GM19240 (cell line): ENCODE data around the gene MAGEA6.
"Not testable (repeated sequence)": the region's sequence is repeated elsewhere in the genome, so short reads cannot be mapped to it uniquely, and the experiment has no call there.

Experiments
- DNase-seq: peaks from one replicate; pipeline ENCODE4 v3.0.0; 2011; ENCODE audit warnings: low spot score; ENCODE audit not compliant: insufficient read length

MAGEA6 gene, protein sequence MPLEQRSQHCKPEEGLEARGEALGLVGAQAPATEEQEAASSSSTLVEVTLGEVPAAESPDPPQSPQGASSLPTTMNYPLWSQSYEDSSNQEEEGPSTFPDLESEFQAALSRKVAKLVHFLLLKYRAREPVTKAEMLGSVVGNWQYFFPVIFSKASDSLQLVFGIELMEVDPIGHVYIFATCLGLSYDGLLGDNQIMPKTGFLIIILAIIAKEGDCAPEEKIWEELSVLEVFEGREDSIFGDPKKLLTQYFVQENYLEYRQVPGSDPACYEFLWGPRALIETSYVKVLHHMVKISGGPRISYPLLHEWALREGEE

DNA sequence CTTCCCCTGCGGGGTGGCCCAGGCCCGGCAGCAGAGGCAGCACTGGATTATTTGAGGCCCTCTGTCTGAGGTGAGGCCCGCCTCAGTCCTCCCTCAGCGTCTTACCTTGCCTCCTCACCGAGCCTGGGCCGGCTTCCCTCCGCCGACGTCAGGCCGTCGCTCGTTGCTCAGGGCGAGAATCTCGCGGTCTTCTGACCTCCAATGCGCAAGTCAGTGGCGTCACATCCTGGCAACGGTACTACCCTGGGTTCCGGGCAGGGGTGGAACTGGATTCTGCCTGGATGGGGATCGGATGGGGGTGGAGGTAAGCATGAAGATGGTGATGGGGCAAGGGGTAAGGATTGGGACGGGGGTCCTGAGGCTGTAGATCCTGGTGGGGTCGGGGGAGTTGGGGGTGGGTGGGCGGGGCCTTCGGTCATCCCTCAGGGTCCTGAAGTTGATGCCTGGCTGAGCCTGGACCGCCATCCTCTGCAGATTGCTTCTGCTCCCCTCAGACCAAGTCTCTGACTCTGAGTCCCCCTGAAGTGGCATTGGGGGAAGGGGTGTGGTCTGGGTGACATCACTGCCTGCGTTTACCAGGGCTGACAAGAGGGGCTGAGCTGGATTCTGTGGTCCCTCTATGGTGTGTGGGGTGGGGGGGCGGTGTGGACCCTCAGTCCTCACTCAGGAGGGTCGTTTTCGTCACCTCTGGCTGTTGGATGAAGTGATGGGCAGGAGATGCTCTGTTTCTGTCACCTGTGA lies at the start of gene MAGEA6:
Gene MAGEA6 (minus strand): TSS at position 141 of the 741 bp plus-strand sequence. CDS start 2,039 bp downstream, outside the sequence.
- not testable (repeated sequence) for DNase-seq

DNA sequence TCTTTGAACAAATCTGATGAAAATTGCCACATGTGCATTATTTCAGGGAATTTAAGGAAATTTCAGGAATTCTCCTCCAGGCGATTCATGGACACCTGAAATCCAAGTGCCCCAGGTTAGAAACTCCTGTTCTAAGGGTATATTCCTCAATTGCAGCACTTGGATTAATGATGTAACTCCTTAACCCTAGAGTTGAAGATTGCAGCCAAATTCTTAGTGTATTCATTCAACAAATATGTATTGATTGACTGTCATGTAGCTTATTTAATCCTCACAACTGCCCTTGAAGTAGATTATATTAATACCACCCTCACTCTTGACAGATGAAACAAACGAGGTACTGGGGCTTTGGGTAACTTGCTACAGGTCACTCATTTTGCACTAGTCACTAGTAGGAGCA lies 49.8 kb upstream of the MAGEA6 start:
- no peak for DNase-seq

DNA sequence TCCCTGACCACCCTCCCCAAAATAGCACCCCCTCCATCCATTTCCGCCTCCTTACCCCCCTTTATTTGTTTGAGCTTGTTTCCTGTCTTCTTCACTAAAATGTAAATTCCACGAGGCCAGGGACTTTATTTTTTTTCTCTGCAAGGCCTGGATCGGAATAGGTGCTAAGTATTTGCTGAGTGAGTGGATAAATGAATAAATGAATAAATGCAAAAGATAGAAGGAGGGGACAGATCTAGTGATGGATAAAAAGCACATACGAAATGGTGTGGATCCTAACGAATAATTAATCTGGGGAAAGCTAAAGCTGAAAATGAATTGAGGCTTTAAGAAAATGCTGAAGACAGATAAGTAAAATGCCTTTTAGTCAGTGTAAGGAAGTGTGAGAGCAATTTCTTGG lies 48.9 kb upstream of the MAGEA6 start:
- DNase-seq = no peak

DNA sequence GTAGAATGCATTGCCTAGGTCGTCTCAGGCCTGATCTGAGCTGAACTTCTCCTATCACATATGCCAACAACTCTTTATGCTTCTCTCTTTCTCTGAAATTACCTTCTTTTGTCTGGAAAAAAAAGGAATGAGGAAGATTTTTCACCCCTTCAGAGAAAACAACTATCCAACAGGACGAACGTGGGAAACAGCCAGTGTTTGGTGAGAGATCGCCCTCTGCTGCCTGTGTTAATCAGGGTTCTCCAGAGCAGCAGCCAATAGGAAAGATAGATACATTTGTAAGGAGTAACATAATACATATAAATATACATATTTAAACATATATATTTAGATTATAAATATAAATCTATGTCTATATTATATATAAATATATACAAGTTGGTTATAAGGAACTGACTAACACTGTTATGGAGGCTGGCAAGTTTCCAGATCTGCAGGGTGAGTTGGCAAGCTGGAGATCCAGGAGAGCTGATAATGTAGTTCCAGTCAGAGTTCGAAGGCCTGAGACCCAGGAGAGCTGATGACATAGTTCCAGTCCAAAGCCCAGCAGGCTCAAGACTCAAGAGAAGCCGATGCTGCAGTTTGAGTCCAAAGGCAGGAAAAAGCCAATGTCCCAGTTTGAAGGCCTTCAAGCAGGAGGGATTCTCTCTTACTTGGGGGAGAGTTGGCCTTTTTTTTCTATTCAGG lies 47.7 kb upstream of the MAGEA6 start:
- DNase-seq = no peak

DNA sequence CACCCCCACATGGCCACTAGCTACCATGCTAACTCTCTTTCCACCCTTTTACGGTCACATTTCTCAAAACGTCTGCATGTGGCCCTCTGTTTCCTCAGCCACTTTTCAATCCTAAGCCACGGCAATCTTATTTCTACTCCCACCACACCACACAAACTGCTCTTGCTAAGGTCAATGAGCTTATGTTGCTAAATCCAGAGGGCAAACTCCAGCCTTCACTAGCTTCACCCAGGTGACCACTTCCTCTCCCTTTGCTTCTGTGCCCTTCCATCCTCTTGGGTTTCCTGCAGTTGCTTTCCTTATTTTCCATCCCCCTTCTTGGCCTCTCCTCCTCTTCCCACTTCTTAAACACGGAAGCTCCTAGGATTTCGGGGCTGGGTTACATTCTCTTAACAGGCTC lies 44.6 kb upstream of the MAGEA6 start:
- no peak for DNase-seq

DNA sequence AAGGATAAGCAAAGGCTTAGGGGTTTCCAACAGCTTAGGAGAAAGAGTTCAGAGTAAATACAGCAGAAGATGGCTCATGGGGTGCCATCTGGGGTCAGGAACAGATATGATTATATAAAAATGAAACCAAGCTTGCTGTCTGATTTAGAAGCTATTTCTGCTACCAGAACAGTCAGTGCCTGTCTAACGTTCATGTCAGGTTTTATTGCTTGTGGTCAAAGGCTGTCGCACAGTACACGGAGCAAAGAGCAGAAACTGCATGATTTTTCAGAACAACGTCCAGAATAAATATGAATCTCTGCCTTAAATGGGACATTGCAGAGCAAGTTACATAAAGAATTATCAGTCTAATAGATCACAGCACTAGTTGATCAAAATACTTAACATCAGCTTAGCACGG lies 43.7 kb upstream of the MAGEA6 start:
- DNase-seq = no peak

DNA sequence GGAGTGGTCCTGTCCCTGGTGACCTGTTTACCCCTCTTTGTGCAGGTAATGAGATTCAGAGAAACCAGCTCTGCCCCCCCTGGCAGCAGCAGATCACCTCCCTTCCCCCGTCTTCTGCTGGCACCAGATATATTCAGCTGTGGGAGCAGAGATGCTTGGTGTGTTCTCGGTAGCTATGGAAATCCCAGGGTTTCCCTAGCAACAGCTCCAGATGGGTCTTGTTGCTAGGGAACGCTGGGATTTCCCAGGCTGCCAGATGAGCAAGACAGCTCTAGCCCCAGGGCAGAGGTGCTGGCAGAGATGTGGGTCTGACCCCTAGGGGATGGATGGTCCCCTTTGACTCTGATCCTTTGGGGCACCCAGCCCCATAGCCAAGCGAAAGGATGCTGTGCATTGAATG lies 40.9 kb upstream of the MAGEA6 start:
- no peak for DNase-seq

DNA sequence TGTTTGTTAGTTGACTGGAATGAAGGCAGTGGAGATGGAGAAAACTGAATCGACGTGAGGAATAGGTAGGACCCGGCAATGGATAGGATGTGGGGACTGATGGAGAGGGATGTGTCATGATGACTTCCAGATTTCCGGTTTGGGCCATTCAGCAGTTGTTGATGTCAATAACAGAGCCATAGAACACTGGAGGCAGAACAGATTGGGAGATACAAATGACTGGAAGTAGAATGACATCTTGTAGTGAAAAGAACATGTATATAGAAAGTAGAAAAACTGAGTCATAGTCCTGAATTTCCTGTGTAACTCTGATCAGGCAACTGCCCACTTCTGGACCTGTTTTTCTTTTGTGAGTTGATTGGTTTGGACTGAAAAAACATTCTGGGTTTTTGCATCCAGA lies 36.5 kb upstream of the MAGEA6 start:
- no peak for DNase-seq

DNA sequence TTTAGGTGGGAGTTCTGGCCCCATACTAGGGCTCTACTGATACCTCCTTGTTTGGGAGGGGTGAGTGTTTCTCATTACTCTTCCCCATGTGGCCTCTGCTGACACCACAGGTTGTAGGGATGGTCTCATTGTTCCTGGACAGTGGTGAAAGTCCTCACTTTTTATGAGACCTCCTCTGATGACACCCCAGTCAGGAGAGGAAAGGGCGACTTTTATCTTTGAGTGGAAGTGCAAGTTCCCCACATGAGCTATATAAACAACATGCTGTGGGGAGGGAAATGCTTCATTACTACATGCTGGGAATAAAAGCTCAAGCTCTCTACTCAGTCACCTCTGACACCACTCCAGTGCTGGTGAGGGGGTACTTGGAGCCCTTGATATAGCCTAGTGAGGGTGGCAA lies 29.5 kb upstream of the MAGEA6 start:
- DNase-seq = no peak

DNA sequence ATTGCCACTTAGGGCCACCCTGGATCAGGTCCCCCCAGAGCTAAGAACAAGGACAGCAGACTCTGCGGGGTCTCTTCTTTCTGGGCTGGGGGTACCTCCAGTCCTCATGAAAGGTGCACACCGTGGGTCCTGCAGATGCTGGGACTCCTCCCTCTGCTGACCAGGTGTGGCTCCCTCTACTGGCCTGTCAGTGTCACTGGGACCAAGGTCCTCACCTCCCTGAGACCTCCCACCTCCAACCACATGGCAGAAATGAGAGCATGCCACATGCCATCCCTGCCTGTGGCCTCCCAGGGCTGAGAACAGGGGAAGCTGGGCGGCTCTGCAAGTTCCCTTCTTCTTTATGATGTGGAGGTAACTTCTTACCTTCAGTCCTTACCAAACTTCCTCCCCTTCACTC lies 17.6 kb upstream of the MAGEA6 start:
- not testable (repeated sequence) for DNase-seq

DNA sequence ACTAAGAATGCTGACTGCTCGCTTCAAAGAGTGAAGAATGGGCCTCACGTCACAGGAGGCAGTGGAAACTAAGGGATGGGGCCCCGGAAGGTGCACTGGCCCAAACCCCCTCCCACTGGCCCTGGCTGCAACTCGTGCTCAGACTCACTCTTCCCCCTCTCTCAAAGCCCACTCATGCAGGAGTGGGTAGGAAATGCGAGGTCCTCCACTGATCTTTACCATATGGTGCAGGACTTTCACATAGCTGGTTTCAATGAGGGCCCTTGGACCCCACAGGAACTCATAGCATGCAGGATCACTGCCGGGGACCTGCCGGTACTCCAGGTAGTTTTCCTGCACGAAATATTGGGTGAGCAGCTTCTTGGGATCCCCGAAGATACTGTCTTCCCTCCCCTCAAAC lies 2.9 kb downstream of the MAGEA6 start:
- not testable (repeated sequence) for DNase-seq

DNA sequence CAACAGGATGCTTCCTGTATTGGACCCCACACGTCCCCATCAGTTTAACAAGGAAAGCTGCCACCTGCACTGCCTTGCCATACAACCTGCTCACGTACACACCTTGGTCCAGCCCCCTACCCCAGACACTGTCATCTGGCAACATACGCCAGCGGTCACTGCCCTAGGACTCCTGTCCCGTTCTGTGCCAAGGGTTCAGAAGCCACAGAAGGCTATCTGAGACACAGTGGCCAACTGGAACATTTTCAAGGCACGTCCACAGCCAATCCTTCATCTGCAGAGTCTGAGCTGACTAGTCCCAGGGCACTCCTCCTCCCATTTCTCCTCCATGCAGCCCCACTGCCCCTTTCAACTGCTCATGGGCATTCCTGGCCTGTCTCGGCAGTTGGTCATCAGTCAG lies 7.9 kb downstream of the MAGEA6 start:
- not testable (repeated sequence) for DNase-seq

DNA sequence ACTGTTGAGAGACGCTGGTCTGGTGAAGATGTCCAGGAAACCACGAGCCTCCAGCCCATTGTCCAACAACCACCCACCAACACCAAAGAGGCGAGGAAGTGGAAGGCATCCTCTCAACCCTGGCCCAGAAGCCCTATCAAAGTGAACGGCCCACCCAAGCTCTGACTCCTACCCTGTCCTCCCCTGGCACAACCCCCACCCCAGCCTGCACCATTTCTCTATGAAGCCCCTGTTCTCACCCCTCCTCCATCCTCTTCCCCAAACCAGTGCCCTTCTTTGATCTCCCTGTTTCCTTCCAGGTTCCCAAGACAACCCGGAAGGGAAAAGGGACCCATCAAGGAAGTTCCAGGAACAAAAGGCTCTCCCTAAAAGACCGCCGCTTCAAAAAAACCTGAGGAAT lies 9.9 kb downstream of the MAGEA6 start:
- not testable (repeated sequence) for DNase-seq

DNA sequence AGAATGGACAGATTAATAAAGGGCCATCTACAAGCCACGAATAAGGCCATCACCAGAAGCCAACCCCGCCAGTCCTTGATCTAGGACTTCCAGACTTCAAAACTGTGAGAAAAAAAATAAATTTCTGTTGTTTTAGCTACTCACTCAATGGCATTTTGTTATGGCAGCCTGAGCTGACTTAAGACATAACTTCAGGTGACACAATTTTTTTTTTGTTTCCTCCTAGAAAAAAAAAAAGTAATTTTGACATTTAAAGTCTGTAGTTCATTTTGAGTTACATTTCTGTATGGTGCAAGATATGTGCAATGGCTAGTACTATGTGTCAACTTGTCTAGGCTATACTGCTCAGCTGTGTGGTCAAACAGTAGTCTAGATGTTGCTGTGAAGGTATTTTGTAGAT lies 10.6 kb downstream of the MAGEA6 start, which contains the start of gene CSAG3:
Gene CSAG3 (plus strand): TSS at position 301 of the 400 bp plus-strand sequence.
- DNase-seq = not testable (repeated sequence)

DNA sequence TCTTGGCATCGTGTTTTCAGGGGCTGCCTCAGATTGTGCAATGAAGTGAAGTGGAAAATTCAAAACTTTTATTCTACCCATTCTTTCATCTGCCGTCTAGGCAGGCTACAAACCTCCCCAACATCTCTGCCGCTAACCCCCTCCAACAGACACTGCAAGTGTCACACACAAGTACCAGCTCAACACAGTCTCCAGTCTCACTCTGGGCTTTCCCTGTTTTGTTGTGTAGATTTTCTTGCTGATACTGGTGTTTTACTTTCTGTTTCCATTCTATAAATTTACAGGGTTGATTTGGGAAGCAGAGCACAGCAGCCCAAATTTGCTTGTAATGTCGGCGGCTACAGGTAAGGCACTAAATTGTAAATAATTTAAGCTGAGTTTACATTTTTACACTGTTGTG lies 14.6 kb downstream of the MAGEA6 start:
- not testable (repeated sequence) for DNase-seq

DNA sequence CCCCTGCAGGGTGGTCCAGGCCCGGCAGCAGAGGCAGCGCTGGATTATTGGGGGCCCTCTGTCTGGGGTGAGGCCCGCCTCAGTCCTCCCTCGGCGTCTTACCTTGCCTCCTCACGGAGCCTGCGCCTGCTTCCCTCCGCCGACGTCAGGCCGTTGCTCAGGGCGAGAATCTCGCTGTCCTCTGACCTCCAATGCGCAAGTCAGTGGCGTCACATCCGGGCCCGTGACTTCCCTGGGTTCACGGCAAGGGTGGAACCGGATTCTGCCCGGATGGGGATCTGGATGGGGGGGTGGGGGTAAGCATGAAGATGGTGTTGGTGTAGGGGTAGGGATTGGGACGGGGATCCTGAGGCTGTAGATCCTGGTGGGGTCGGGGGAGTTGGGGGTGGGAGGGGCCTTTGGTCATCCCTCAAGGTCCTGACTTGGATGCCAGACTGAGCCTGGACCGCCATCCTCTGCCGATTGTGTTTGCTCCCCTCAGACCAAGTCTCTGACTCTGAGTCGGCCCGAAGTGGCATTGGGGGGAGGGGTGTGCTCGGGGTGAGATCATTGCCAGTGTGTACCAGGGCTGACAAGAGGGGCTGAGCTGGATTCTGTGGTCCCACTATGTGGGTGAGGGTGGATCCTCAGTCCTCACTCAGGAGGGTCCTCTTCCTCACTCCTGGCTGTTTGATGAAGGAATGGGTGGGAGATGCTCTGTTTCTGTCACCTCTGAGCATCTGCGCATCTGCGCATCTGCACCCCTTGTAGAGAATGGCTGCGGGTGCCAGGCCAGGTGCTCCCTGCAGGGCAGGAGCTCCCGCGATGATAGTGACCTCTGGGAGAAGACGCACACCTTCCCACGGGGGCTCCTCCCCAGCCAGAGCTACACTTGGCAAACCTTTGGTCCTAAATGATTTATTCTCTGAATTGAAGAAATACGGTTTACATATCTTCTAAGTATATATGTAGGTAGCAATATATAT lies 15.5 kb downstream of the MAGEA6 start, which contains the start of gene MAGEA2:
Gene MAGEA2 (minus strand): TSS at position 157 of the 965 bp plus-strand sequence. CDS start 2,479 bp downstream, outside the sequence.
- DNase-seq = not testable (repeated sequence)

DNA sequence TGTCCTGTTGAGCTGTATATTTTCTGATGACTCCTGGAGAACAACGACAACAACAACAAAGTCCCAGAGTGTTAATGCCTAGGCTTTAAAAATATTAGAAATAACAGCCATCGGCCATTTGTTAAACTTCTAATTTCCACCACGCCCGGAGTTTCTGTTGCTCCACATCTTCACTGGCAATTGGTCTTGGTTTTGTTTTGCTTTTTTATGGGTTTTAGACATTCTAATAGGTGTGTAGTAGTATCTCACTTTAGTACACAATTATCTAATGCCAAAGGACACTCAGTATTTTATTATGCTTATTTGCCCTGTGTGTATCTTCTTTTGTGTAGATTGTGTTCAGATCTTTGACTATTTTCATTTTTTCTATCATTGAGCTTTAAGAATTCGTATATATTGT lies 30.9 kb downstream of the MAGEA6 start:
- no peak for DNase-seq

DNA sequence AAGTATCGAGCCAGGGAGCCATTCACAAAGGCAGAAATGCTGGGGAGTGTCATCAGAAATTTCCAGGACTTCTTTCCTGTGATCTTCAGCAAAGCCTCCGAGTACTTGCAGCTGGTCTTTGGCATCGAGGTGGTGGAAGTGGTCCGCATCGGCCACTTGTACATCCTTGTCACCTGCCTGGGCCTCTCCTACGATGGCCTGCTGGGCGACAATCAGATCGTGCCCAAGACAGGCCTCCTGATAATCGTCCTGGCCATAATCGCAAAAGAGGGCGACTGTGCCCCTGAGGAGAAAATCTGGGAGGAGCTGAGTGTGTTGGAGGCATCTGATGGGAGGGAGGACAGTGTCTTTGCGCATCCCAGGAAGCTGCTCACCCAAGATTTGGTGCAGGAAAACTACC lies 33.0 kb downstream of the MAGEA6 start:
- not testable (repeated sequence) for DNase-seq

DNA sequence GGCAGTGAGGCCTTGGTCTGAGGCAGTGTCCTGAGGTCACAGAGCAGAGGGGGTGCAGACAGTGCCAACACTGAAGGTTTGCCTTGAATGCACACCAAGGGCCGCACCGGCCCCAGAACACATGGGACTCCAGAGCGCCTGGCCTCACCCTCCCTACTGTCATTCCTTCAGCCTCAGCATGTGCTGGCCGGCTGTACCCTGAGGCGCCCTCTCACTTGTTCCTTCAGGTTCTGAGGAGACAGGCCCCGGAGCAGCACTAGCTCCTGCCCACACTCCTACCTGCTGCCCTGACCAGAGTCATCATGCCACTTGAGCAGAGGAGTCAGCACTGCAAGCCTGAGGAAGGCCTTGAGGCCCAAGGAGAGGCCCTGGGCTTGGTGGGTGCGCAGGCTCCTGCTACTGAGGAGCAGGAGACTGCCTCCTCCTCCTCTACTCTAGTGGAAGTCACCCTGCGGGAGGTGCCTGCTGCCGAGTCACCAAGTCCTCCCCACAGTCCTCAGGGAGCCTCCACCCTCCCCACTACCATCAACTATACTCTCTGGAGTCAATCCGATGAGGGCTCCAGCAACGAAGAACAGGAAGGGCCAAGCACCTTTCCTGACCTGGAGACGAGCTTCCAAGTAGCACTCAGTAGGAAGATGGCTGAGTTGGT lies 33.5 kb downstream of the MAGEA6 start:
- DNase-seq = no peak

DNA sequence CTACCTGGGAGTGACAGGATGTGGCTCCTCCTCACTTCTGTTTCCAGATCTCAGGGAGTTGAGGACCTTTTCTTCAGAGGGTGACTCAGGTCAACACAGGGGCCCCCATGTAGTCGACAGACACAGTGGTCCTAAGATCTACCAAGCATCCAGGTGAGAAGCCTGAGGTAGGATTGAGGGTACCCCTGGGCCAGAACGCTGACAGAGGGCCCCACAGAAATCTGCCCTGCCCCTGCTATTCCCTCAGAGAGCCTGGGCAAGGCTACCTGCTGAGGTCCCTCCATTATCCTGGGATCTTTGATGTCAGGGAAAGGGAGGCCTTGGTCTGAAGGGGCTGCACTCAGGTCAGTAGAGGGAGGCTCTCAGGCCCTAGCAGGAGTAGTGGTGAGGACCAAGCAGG lies 34.4 kb downstream of the MAGEA6 start:
- no peak for DNase-seq
